Fibroblast of villous mesenchyme (primary cell): ENCODE results near the gene INF2. TPM values are rescaled to one million over a fixed set of nuclear protein-coding genes. Genes with fewer than 3 reads are reported as not detected.
A peak's percentile ranks its signal among the peaks of the same experiment; 100 is the strongest.

Experiments used
- DNase-seq: peaks from one replicate; pipeline ENCODE4 v3.0.0-alpha.2; 2010; ENCODE audit warnings: low read depth
- H3K4me3 ChIP-seq: 2 replicates; pipeline ENCODE4 v1.5.1; 2011; ENCODE audit warnings: low read depth, mild to moderate bottlenecking, low read length
- CTCF ChIP-seq: IDR thresholded peaks from 2 replicates; pipeline ENCODE4 v1.5.1; 2012; ENCODE audit warnings: low read depth, mild to moderate bottlenecking, low read length; ENCODE audit not compliant: insufficient read depth
- small RNA-seq: library from RNA; depleted of rRNA; stranded (forward); fragments of <200 nt; gene quantifications from one replicate; pipeline ENCODE3, GENCODE V24; 2012
- total RNA-seq: library from RNA; depleted of rRNA; stranded (reverse); fragments of >200 nt; gene quantifications from 2 replicates; pipeline ENCODE4 v1.2.3, GENCODE V29; 2012

INF2 gene
- total RNA-seq, 1 donor = 68.7 TPM

DNA sequence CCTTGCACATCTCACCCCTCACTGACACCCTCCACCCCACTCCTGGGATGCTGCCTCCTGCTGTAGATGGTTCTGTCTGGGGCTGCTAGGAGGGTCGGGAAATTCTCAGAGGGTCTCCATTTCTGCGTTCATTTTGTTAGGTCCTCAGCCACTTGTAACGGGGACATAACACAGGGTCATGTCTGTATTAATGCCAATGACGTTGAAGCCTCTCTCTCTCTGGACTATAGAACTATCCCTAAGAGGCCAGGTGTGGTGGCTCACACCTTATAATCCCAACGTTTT is 78.2 kb downstream of the INF2 start:
- H3K4me3 ChIP-seq = no peak overlapping the region
- no peak for DNase-seq
- TF ChIP-seq CTCF = no peak

DNA sequence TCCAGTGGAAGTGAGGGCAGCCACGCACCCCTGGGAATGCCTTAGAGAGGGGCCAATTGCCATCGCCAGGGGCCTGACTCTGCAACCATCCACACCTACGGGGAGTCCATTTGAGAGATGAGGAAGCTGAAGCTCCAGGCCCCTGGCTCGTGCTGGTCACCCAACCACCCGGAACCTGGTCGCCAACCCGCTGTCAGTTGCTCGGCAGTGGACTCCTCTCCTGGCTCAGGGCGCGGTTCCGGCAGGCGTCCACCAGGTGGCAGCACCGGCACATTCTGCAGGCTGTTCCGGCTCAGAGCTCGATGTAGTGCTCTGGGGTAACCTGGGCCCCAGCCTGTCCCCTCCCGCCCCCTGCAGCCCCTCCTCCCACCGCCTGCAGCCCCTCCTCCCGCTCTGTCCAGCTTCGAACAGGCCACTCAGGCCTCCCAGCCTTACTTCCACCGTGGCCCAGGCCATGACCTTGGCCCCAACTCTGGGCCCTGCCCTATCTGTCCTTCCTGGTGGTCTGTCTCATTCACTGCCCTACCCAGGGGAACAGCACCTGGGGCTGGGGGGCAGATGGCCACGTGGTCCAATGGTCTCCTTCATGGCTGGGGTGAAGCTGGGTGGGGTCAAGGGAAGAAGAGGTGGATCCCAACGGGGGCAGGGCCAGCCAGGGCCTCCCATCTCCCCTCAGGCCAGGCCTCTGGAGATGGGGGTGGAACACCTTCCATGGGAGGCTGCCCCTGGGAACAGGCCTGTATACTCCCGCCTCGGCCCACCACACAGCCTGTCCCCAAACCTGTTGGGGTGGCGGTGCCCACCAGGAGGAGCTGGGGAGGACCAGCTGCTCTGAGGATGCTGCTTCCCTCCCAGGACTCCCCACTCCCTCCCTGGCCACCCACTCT is 79.3 kb downstream of the INF2 start:
- peak; percentile 76 for TF ChIP-seq CTCF
- DNase-seq = peak; percentile 81

DNA sequence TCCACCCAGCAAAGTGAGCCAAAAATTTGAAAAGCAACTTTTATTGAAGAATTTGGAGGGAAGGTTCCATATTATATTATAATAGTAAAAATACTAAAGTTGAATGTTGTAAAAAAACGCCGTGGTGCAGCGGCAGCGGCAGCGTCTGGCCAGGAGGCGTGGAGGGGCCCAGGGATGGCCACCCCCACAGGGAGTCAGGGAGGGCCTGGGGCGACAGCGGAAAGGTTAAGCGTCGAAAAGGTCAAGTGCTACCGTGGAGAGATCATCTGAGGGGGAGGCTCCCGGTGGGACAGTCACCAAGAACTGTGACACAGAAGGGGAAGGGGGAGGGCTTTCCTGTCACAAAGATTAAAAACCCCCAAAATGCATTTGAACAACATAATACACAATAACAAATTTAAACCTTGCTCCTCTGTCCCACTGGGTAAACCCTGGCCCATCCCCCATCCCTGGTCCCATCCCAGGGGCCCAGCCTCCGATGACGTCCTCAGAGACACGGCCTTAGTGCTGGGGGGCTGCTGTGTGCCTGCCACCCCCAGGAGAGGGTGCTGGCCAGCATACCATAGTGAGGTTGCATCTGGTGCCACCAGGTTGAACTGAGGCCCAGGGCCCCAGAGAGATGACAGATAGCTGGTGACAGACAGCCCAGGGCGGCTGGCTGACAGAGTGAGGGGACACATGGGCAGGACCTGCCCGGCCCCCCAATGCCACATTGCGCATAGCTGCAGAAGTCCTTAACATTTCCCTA is 80.1 kb downstream of the INF2 start:
- no peak overlapping the region for H3K4me3 ChIP-seq
- no peak for TF ChIP-seq CTCF
- DNase-seq = no peak

More for the DNA sequence above, 79.3 kb downstream of the INF2 start:
- no peak overlapping the region for H3K4me3 ChIP-seq

GRCh38 chr14:104770072-104770579 is 80.7 kb downstream of the INF2 start:
- no peak for DNase-seq
- no peak overlapping the region for H3K4me3 ChIP-seq
- TF ChIP-seq CTCF = no peak

- TF ChIP-seq CTCF = peak; percentile 55
- DNase-seq = no peak
- H3K4me3 ChIP-seq = no peak overlapping the region
Measured at GRCh38 chr14:104770851-104771272, 81.4 kb downstream of the INF2 start.

DNA sequence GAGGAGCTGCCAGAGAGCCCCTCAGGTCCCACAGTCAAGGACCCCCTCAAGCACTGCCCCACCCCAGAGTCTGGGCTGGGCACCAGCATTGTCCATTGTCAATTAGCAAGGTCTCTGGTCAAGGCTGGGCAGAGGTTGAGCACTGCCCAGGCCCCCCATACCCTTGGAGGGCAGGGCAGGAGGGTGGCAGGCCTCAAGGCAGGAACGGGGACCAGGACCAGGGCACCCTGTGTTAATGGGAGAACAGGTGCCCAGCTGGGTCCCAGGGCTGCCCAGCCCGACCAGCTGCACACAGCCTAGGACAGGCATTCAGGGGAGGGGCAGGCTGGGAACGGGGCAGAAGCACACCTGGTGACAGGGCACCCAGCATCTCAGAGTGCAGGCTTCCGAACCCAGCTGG is 82.0 kb downstream of the INF2 start:
- no peak for TF ChIP-seq CTCF
- no peak overlapping the region for H3K4me3 ChIP-seq

More for the DNA sequence above, 82.0 kb downstream of the INF2 start:
- no peak for DNase-seq

Small RNA genes lying within 50 kb of the gene (small RNA-seq; reads per million reads assigned to genes)
- not detected for gene MIR4710

Other genes with a start within 250 kb of the INF2 start
- gene C14orf180, start 109.9 kb upstream of the INF2 start, total RNA-seq = not detected in 2 replicates
- gene TMEM179, start 84.8 kb upstream of the INF2 start, total RNA-seq = under 0.01 TPM in 1 of 2 replicates, not detected in the other
- gene ADSS1, start 34.6 kb downstream of the INF2 start, total RNA-seq = 1.3 and 4.3 TPM in 2 replicates
- 67.8 and 73.8 TPM in 2 replicates for gene SIVA1, start 63.5 kb downstream of the INF2 start, total RNA-seq
- gene AKT1, start 106.1 kb downstream of the INF2 start, total RNA-seq = 233 and 261 TPM in 2 replicates
- gene ZBTB42, start 111.5 kb downstream of the INF2 start, total RNA-seq = 3.5 and 4.3 TPM in 2 replicates
- gene CEP170B, start 175.7 kb downstream of the INF2 start, total RNA-seq = 19.4 and 22.5 TPM in 2 replicates
- under 0.01 TPM in 1 of 2 replicates, not detected in the other for gene PLD4, start 235.3 kb downstream of the INF2 start, total RNA-seq